HG02642 (cell line): ENCODE data around the gene OR5L1.

Source experiments
- ATAC-seq: cut with Tn5 transposase; IDR thresholded peaks from one replicate; pipeline ENCODE4 v1.9.1; 2021; ENCODE audit warnings: mild to moderate bottlenecking; ENCODE audit not compliant: unreplicated experiment, poor library complexity

Gene OR5L1

GRCh38 chr11:55811067-55811466, at the start of gene OR5L1:
Gene OR5L1, plus strand, starts transcription at chr11:55811367. Its CDS starts 100 bp downstream, at chr11:55811467.
- ATAC-seq: no peak

DNA sequence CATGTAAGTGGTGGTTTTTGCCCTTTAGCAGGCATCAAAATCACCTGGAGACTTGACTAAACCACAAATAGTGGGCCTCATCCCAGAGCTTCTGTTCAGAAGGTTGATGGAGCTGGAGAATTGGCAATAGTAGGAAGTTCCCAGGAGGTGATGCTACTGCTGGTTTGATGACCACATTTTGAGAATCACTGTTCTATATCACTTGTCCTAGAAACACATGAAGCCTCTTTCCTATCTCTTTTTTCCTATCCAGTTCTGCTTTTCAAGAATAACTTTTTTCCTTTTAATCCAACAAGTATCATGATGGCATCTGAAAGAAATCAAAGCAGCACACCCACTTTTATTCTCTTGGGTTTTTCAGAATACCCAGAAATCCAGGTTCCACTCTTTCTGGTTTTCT, 38.0 kb upstream of the OR5L1 start, which contains the start of gene OR5D13:
OR5D13 (plus strand) TSS at position 301 of the 400 bp plus-strand sequence; CDS start at position 301, 0 bp downstream.
- no peak for ATAC-seq

- no peak for ATAC-seq
Observed at GRCh38 chr11:55791606-55792005, 19.6 kb upstream of the OR5L1 start.

- no peak for ATAC-seq
Observed at GRCh38 chr11:55793321-55793720, 17.8 kb upstream of the OR5L1 start.

DNA sequence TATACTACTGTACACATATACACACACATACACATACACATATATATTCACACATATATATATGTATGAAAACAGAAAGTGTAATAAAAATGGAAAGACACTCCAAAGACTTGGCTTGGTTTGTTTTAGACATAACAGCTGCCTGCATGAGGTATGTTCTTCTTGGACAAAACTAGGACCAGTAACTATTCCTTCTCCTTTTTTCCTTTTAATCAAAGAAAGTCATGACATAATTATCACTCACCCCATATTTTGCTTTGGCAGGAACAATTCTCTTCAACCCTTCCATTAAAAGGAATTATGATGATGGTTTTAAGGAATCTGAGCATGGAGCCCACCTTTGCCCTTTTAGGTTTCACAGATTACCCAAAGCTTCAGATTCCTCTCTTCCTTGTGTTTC, 15.9 kb upstream of the OR5L1 start, which contains the start of gene OR5D14:
OR5D14 (plus strand) TSS at position 301 of the 400 bp plus-strand sequence; CDS start at position 301, 0 bp downstream.
- no peak for ATAC-seq

- ATAC-seq: no peak
Observed at GRCh38 chr11:55806248-55806647, 4.9 kb upstream of the OR5L1 start.

- no peak for ATAC-seq
Observed at GRCh38 chr11:55819330-55819729, 8.2 kb downstream of the OR5L1 start, which contains the start of gene OR5D18. Gene OR5D18, plus strand, starts transcription at chr11:55819630. Its CDS starts 0 bp downstream, at chr11:55819630.

DNA sequence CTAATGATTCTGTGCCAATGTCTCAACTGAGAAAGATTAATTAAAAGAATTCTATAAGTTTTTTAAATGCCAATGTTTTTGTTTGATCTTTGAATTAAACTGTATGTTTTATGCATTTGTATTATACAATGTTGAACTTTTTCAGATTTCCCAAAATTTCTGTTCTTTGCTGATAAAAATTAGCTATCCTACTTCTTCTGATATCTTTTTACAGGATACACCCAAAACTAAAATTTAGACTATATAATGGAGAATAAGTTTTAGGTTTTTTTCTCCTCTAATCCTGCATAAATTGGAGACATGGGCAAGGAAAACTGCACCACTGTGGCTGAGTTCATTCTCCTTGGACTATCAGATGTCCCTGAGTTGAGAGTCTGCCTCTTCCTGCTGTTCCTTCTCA, 15.8 kb downstream of the OR5L1 start, which contains the start of gene OR5L2:
OR5L2 (plus strand) TSS at position 301 of the 400 bp plus-strand sequence; CDS start at position 301, 0 bp downstream.
- no peak for ATAC-seq

- no peak for ATAC-seq
Observed at GRCh38 chr11:55838452-55838851, 27.3 kb downstream of the OR5L1 start, which contains the start of gene OR5D16. Gene OR5D16, plus strand, starts transcription at chr11:55838752. Its CDS starts 0 bp downstream, at chr11:55838752.

DNA sequence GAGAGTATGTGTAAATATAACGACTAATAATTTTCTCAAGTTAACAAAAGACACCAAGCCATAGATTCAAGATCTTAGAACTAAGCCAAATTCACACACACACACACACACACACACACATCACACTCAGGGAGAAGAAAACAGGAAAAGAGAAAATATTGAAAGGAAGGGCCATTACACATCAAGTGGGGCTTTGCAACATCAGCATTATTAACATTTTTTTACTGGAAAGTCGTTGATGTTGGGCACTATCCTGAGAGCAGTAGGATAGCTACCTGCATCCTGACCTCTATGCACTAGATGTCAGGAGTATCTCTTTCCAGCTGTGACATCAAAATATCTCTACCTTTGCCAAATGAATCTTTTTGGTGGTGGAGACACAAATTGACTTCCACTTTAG, 36.3 kb downstream of the OR5L1 start:
- no peak for ATAC-seq

DNA sequence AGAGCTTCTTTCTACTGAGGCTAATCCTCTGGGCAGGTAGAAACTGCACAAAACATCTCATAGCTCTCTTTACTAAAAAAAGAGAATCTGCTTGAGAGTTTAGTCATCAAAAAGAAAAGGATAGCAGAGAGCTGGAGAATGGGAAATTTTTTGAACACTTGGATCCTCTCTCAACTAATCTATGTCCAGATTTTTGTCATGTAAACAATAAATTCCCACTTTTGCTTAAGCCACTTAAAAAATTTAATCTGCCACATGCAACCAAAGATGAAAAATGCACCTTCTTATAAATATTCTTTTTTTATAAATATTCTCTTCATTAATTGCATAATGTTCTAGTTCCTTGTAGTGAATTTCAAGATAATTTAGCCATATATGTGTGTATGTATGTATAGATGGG, 37.9 kb downstream of the OR5L1 start:
- ATAC-seq: no peak

- no peak for ATAC-seq
Observed at GRCh38 chr11:55852141-55852540, 41.0 kb downstream of the OR5L1 start.

GRCh38 chr11:55854704-55855103, 43.5 kb downstream of the OR5L1 start:
- ATAC-seq: no peak
